Suprapubic skin (tissue), 4 donors: ENCODE measurements around the gene DNAJB7.

Source experiments
- POLR2A ChIP-seq, 2 donors: fragments of 450-650 bp; IDR thresholded peaks; one replicate each; pipeline ENCODE4 v1.6.1; 2017; ENCODE audit warnings: antibody characterized with exemption in 2 of 2, mild to moderate bottlenecking in 2 of 2, moderate library complexity in 2 of 2
- POLR2AphosphoS5 ChIP-seq, 3 donors: sonication (generic); formaldehyde crosslinking; IDR thresholded peaks; one replicate each; pipeline ENCODE4 v1.6.1; 2017; ENCODE audit warnings: antibody characterized with exemption in 3 of 3
- TF ChIP-seq, protein P1 (sequence below), 2 donors: fragments of 200-600 bp in 1 of 2; fragments of 450-650 bp in 1 of 2; sonication (generic) in 1 of 2; IDR thresholded peaks; one replicate each; pipeline ENCODE4 v1.5.1; 2016 to 2019; ENCODE audit warnings: antibody characterized with exemption in 2 of 2, mild to moderate bottlenecking in 1 of 2, moderate library complexity in 1 of 2

DNA sequence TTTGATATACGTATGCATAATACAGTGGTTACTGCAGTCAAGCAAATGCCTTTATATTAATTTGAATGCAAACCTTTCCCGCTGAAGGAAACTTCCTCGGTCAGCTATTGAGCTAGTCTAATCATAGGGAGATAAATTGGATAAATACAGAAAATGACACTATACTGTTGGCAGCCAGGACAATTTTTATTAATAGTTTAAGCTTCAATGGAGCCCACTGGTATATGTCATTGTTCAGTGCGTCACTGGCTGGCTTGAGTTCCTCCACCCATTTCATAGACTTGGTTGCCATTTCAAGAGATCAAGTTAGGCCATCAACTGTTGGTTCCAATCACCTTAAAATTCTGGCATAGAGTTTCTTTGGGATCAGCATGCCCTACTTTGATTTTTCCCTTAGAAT lies 32.5 kb upstream of the DNAJB7 start:
- TF ChIP-seq POLR2AphosphoS5 (IDR thresholded peaks at IDR 0.05) (no peak), POLR2A (IDR thresholded peaks at IDR 0.05) (no peak)
- TF ChIP-seq, protein P1, sequence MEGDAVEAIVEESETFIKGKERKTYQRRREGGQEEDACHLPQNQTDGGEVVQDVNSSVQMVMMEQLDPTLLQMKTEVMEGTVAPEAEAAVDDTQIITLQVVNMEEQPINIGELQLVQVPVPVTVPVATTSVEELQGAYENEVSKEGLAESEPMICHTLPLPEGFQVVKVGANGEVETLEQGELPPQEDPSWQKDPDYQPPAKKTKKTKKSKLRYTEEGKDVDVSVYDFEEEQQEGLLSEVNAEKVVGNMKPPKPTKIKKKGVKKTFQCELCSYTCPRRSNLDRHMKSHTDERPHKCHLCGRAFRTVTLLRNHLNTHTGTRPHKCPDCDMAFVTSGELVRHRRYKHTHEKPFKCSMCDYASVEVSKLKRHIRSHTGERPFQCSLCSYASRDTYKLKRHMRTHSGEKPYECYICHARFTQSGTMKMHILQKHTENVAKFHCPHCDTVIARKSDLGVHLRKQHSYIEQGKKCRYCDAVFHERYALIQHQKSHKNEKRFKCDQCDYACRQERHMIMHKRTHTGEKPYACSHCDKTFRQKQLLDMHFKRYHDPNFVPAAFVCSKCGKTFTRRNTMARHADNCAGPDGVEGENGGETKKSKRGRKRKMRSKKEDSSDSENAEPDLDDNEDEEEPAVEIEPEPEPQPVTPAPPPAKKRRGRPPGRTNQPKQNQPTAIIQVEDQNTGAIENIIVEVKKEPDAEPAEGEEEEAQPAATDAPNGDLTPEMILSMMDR (IDR thresholded peaks at IDR 0.05) = no peak
